Spinal cord (tissue), 10 donors: ENCODE data around the gene TAF11L4. TPM values are rescaled to one million over a fixed set of nuclear protein-coding genes. Genes with fewer than 3 reads are reported as not detected.
A peak's percentile ranks its signal among the peaks of the same experiment; 100 is the strongest.
"Not testable (repeated sequence)": the region's sequence is repeated elsewhere in the genome, so short reads cannot be mapped to it uniquely, and the experiment has no call there.

Experiments
- DNase-seq, 6 donors: peaks; one replicate each; pipeline versions ENCODE4 v3.0.0 to v3.0.0-alpha.2; 2013 to 2015; ENCODE audit warnings: low spot score in 6 of 6, low read depth in 4 of 6
- H3K27ac ChIP-seq: one replicate; pipeline ENCODE4 v1.5.1; 2013; ENCODE audit warnings: low read depth, low read length, control low read depth
- H3K27me3 ChIP-seq: one replicate; pipeline ENCODE4 v1.6.1; 2013; ENCODE audit warnings: low read length; ENCODE audit not compliant: control insufficient read depth, insufficient read depth
- H3K36me3 ChIP-seq: one replicate; pipeline ENCODE4 v1.6.1; 2013; ENCODE audit warnings: low read length; ENCODE audit not compliant: control insufficient read depth, insufficient read depth
- H3K4me1 ChIP-seq: one replicate; pipeline ENCODE4 v1.6.1; 2013; ENCODE audit warnings: low read length; ENCODE audit not compliant: control insufficient read depth, insufficient read depth
- H3K4me3 ChIP-seq: one replicate; pipeline ENCODE4 v1.5.1; 2013; ENCODE audit warnings: low read depth, low read length, control low read depth
- H3K9me3 ChIP-seq: one replicate; pipeline ENCODE4 v1.6.1; 2013; ENCODE audit warnings: low read length; ENCODE audit not compliant: control insufficient read depth, insufficient read depth
- WGBS: methylation state at CpG from one replicate; pipeline ENCODE4 v1.1.5; 2013; ENCODE audit warnings: missing lambda C conversion rate; ENCODE audit not compliant: insufficient coverage; 5-methylcytosine and 5-hydroxymethylcytosine counted together
- long read RNA-seq, 4 donors: transcript quantifications; one replicate each; lab custom pipeline, GENCODE V29; 2026
- polyA plus RNA-seq, 2 donors: library from polyadenylated mRNA; unstranded; fragments of 120-200 nt; gene quantifications; one replicate each; pipeline ENCODE4 v1.2.1, GENCODE V29; 2013; ENCODE audit not compliant: insufficient read length in 2 of 2
- total RNA-seq, 2 donors: library from RNA; depleted of rRNA in 1 of 2; stranded (reverse); fragments of 120-200 nt in 1 of 2; fragments of >200 nt in 1 of 2; gene quantifications; one replicate each; pipeline versions ENCODE4 v1.2.3 to v1.2.4, GENCODE V29; 2013 to 2014
- donor health status: healthy.

Gene TAF11L4
- not detected for total RNA-seq
- not detected for polyA plus RNA-seq
- long read RNA-seq, donor 1 = 0 reads
- long read RNA-seq, donor 2 = 0 reads
- long read RNA-seq, donor 3 = 0 reads
- long read RNA-seq, donor 4 = 0 reads

DNA sequence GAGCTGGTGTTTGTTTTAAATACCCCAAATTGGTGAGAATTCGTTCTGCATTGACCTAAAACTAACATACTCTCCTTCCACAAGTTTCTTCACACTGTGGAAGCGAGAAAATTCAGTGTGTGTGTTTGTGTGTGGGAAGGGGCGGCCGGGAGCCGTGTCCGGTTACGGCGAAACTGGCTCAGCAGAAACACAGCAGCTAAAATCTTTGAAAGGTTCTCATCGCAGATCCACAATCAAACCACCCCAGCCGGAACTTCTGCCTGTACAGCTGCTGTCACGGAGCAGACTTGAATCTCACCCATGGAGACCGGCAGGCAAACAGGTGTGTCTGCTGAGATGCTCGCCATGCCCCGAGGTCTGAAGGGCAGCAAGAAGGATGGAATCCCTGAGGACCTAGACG, at the start of gene TAF11L4:
Gene TAF11L4 (plus strand): TSS at position 301 of the 400 bp plus-strand sequence.
- not testable (repeated sequence) for H3K36me3 ChIP-seq, H3K4me1 ChIP-seq, H3K9me3 ChIP-seq, H3K27ac ChIP-seq, DNase-seq, H3K4me3 ChIP-seq, H3K27me3 ChIP-seq
- WGBS = no CpG with 5 or more reads among the region's 15 CpGs

DNA sequence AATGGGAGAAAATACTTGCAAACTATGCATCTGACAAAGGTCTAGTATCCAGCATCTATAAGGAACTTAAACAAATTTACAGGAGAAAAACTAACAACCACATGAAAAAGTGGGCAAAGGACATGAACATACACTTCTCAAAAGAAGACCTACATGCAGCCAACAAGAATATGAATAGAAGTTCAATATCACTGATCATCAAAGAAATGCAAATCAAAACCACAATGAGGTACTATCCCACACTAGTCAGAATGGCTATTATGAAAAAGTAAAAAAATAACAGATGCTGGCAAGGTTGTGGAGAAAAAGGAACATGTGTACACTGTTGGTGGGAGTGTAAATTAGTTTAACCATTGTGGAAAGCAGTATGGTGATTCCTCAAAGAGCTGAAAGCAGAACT, 46.5 kb upstream of the TAF11L4 start:
- H3K4me3 ChIP-seq, H3K36me3 ChIP-seq, H3K27me3 ChIP-seq, H3K27ac ChIP-seq, H3K9me3 ChIP-seq, DNase-seq, H3K4me1 ChIP-seq: not testable (repeated sequence)

DNA sequence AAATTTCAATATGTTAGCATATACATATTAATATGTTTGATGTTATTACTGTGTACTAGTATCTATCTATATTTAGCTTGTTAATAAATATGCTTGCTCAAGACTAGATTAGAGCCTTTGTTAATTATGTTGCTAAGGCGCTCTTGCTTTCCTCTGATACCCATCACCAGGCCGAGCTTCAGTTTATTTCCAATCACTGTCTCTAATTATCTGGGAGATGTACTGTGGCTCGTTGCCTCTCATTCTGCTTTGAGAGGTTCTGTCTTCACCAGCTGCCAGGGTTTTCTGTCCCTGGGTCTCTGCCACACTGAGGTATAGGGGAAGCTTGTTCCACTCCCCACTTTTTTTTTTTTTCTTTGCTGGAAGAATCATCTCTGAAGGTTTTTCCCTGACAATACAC, 44.6 kb upstream of the TAF11L4 start:
- Histone ChIP-seq H3K4me1 (no peaks in the 10 kb centered on the region), H3K27me3 (no peaks in the 10 kb centered on the region), H3K36me3 (no peaks in the 10 kb centered on the region), H3K4me3 (no peak overlapping the region), H3K9me3 (no peaks in the 10 kb centered on the region), H3K27ac (no peak overlapping the region)
- WGBS = no CpG with 5 or more reads among the region's 3 CpGs
- DNase-seq = peak in 3 of 6 donors; percentile 23 to 92 (median 31)

DNA sequence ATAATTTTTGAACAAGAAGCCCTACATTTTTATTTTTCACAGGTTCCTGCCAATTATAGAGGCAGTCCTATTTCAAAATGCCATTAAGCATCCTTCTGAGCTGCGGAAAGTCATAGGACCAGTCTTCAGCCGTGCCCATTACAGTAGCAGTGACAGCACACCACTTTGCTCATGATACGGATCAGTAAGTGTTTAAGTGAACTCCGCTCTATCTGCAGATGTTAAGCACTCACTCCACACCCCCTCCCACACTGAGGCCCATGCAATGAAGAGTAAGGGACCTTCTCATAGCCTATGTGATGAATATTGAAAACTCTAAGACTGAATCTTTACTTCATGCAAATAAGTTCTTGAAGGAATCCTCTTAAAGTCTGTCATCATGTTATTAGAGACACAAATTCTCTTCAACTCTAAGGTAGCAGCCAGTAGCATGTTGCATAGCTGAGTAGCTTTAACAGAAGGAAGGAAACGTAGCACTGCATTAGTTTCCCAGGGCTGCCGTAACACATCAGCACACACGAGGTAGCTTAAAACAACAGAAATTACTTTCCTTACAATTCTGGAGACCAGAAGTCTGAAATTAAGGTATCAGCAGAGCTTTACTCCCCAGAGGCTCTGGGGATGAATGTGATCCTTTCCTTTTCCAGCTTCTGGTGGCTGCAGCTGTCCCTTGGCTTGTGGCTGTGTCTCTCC, 43.9 kb upstream of the TAF11L4 start:
- no peaks in the 10 kb centered on the region for H3K9me3 ChIP-seq
- H3K27me3 ChIP-seq = no peaks in the 10 kb centered on the region
- no peak overlapping the region for H3K4me3 ChIP-seq
- H3K27ac ChIP-seq = no peak overlapping the region
- DNase-seq = peak in 1 of 6 donors; percentile 49
- no peaks in the 10 kb centered on the region for H3K4me1 ChIP-seq
- WGBS = 100% methylated on average over 1 of the region's 7 CpGs
- H3K36me3 ChIP-seq = no peaks in the 10 kb centered on the region

DNA sequence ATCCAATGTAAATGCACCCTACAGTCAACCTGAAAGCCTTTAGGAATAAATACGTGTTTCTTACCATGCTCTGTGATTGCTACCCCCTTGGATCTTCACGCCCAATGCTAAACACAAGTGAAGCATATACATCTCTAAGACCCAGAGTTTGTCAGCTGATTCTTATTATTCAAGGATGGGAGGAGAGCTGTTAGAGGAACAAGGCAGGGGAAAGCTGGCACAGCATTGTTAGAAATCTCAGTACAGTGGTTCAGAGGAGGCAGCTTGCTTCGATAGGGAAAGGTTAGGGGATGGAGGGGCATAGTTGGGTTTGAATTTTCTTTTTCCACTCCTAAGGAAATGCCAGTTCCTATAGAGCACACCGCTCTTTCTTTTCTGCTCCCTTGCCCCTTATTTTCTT, 40.2 kb upstream of the TAF11L4 start:
- no peaks in the 10 kb centered on the region for H3K9me3 ChIP-seq
- no peaks in the 10 kb centered on the region for H3K36me3 ChIP-seq
- H3K4me1 ChIP-seq = no peaks in the 10 kb centered on the region
- H3K27ac ChIP-seq = no peak overlapping the region
- H3K4me3 ChIP-seq = no peak overlapping the region
- peak in 2 of 6 donors; percentile 4 to 36 for DNase-seq
- H3K27me3 ChIP-seq = no peaks in the 10 kb centered on the region
- 60% methylated on average over 1 of the region's 4 CpGs for WGBS

DNA sequence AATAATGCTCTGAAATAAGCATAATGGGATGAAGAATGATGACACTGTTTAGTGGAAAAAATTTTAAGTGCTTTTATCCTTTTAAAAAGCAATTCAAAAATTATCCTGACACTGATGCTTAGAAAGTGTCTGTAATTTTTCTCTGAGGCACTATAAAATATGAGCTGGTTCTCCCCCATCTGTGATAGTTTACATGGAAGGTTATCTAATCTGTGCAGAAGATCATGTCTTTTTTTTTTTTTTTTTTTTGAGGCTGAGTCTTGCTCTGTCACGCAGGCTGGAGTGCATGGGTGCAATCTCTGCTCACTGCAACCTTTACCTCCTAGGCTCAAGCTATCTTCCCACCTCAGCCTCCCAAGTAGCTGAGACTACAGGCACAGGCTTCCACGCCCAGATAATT, 38.8 kb upstream of the TAF11L4 start:
- H3K4me1 ChIP-seq = no peaks in the 10 kb centered on the region
- no peaks in the 10 kb centered on the region for H3K27me3 ChIP-seq
- DNase-seq = peak in 1 of 6 donors; percentile 32
- no CpG with 5 or more reads among the region's 2 CpGs for WGBS
- H3K27ac ChIP-seq = no peak overlapping the region
- no peak overlapping the region for H3K4me3 ChIP-seq
- H3K36me3 ChIP-seq = no peaks in the 10 kb centered on the region
- no peaks in the 10 kb centered on the region for H3K9me3 ChIP-seq

DNA sequence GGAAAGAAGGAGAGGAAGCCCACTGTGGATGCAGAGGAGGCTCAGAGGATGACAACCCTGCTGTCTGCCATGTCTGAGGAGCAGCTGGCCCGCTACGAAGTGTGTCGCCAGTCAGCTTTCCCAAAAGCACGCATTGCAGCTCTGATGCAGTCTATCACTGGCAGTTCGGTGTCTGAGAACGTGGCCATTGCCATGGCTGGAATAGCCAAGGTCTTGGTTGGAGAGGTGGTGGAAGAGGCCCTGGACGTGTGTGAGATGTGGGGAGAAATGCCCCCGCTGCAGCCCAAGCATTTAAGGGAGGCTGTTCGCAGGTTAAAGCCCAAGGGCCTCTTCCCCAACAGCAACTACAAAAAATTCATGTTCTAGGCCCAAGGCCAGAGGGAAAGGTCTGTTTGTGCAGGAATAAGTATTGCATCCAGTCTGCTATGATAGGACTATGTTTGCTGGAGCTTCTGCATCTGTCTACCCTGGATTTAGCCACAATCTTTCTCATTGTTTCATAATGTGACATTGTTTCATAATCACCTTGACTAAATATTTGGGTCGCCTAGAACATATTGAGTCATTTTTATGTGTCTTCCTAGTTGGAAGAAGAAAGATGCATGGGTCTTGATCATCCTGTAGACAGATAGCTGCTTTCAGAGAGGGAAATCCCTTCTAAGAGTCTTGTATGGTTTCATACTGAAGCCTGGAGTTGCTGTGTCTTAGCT, 35.0 kb upstream of the TAF11L4 start:
- H3K27ac ChIP-seq, H3K4me1 ChIP-seq: not testable (repeated sequence)

DNA sequence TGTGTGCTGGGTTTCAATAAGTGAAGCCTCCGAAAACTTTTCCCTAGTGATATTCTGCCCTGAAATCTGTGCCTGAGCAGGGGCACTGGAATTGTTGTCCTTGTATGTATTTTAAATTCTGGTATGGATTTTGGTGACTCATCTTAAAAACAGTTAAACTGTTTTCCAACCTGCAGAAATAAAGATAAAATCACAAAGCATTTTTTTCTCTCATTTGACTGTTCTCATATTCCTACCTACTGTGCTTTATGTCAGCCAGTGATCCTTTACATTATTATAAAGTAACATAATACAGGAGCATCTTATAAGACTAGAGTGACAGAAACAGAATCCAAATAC, 34.5 kb upstream of the TAF11L4 start:
- Histone ChIP-seq H3K36me3 (no peaks in the 10 kb centered on the region), H3K4me3 (no peak overlapping the region), H3K27me3 (no peaks in the 10 kb centered on the region), H3K4me1 (no peaks in the 10 kb centered on the region), H3K27ac (no peak overlapping the region), H3K9me3 (no peaks in the 10 kb centered on the region)
- WGBS = no CpG with 5 or more reads among the region's 1 CpG
- no peak for DNase-seq

More for the DNA sequence above, 35.0 kb upstream of the TAF11L4 start:
- H3K4me3 ChIP-seq, H3K27me3 ChIP-seq, H3K9me3 ChIP-seq, DNase-seq, H3K36me3 ChIP-seq: not testable (repeated sequence)
- WGBS = 93% methylated on average over 4 of the region's 10 CpGs

DNA sequence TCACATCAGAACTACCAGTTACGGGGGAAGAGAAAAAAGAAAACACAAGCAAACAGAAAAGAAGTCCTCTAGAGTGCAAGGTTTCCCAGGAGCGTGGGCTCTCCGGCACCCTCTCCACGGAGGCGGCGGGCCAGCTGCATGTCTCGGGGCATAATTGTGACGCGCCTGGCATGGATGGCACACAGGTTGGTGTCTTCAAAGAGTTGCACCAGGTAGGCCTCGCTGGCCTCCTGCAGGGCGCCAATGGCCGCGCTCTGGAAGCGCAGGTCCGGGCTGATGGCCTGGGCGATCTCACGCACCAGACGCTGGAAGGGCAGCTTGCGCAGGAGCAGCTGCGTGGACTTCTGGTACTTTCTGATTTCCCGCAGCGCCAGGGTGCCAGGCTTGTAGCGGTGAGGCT, 30.3 kb upstream of the TAF11L4 start:
- H3K36me3 ChIP-seq, H3K4me3 ChIP-seq, H3K27me3 ChIP-seq, H3K4me1 ChIP-seq, H3K27ac ChIP-seq, H3K9me3 ChIP-seq, DNase-seq: not testable (repeated sequence)
- WGBS = over 99% methylated on average over 13 of the region's 23 CpGs

DNA sequence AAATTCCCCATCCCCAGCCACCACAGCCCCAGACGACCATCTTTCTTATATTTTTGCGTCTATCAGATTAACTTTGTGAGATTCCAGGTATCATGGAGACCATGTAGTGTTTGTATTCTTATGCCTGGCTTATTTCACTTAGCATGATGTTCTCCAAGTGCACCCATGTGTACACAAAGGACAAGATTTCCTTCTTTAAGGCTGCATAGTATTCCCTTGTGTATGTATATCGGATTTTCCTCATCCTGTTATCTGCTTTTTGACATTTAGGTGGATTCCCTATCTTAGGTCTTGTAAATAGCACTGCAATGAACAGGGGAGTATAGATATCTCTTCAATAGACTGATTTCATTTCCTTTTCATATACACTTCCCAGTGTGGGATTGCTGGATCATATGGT, 28.8 kb upstream of the TAF11L4 start:
- no peak for DNase-seq
- Histone ChIP-seq H3K27ac (no peak overlapping the region), H3K36me3 (no peaks in the 10 kb centered on the region), H3K9me3 (no peaks in the 10 kb centered on the region), H3K4me1 (no peaks in the 10 kb centered on the region), H3K4me3 (no peak overlapping the region), H3K27me3 (no peaks in the 10 kb centered on the region)
- WGBS = no CpG with 5 or more reads among the region's 3 CpGs
